ENCODE results near the gene CAPZB. TPM values are rescaled to one million over a fixed set of nuclear protein-coding genes. Genes with fewer than 3 reads are reported as not detected.

CAPZB gene
- polyA plus RNA-seq, 1 of the 3 experiments (the other 2 are of a cell fraction) = 122 TPM

- Histone ChIP-seq H3K9ac (no peak overlapping the region), H3K9me3 (no peaks in the 10 kb centered on the region), H3K36me3 (replicated peaks in 1 of 2; ENCODE audit: control insufficient read depth in 1 of 2, insufficient read depth in 2 of 2, low read length in 1 of 2) (peaks cover 0 to 11% of the 10 kb centered on the region in 2 experiments), H2AFZ (ENCODE audit: low read depth) (no peak overlapping the region), H3K4me1 (ENCODE audit: control insufficient read depth in 1 of 2, insufficient read depth in 2 of 2, low read depth in 1 of 2, low read length in 1 of 2) (peaks cover 23 to 53% of the 10 kb centered on the region in 2 experiments; a peak in 3 of 4 replicates), H3K27ac (ENCODE audit: low read depth in 2 of 2, low read length in 1 of 2) (no peak overlapping the region), H3K4me2 (no peak overlapping the region), H3K9me2 (no peaks in the 10 kb centered on the region), H3K79me2 (ENCODE audit: insufficient read depth) (peaks cover 100% of the 10 kb centered on the region), H4K20me1 (ENCODE audit: insufficient read depth) (peaks cover 100% of the 10 kb centered on the region), H3F3A (replicated peaks; ENCODE audit: insufficient read depth) (no peaks in the 10 kb centered on the region), H3K4me3 (ENCODE audit: low read depth in 2 of 2, low read length in 1 of 2) (no peak overlapping the region), H3K27me3 (ENCODE audit: insufficient read depth) (no peaks in the 10 kb centered on the region)
- POLR2A ChIA-PET = no interaction called here
- CTCF ChIA-PET = interaction anchor here (1.2 kb wide), 1 partner anchor 83 kb away, joined by 3 read pairs; no protein-coding TSS in a partner anchor
- TF ChIP-seq GABPA (IDR thresholded peaks at IDR 0.05; ENCODE audit: low read depth) (no peak), MXI1 (IDR thresholded peaks at IDR 0.05; ENCODE audit: low read depth, low read length) (no peak), TCF12 (IDR thresholded peaks at IDR 0.05) (no peak), SIN3A (IDR thresholded peaks at IDR 0.05; ENCODE audit: borderline replicate concordance, low read depth, low read length) (no peak), EP300 (IDR thresholded peaks at IDR 0.05; ENCODE audit: borderline replicate concordance in 1 of 2, low read depth in 1 of 2, low read length in 1 of 2) (no peak), FOXJ3 (CRISPR knock-in tag; IDR thresholded peaks at IDR 0.05) (no peak), CHD2 (IDR thresholded peaks at IDR 0.05; ENCODE audit: low read length, partially characterized antibody) (no peak), RFX5 (IDR thresholded peaks at IDR 0.05; ENCODE audit: low read length) (no peak), MEF2A (IDR thresholded peaks at IDR 0.05; ENCODE audit: borderline replicate concordance, low read depth) (no peak)
- WGBS (ENCODE audit: low lambda C conversion rate) = 97% methylated on average over 5 of the region's 7 CpGs
- DNase-seq = no peak
Measured at GRCh38 chr1:19424651-19425570, 60.4 kb downstream of the CAPZB start.

GRCh38 chr1:19423130-19423529 lies 62.2 kb downstream of the CAPZB start:
- 35% methylated on average over 5 of the region's 5 CpGs for whole genome bisulfite sequencing (ENCODE audit: low lambda C conversion rate)
- POLR2A ChIA-PET = no interaction called here
- Histone ChIP-seq H3K4me2 (no peak overlapping the region), H3K9me2 (no peaks in the 10 kb centered on the region), H3K36me3 (replicated peaks in 1 of 2; ENCODE audit: control insufficient read depth in 1 of 2, insufficient read depth in 2 of 2, low read length in 1 of 2) (peaks cover 15 to 22% of the 10 kb centered on the region in 2 experiments), H3K27me3 (ENCODE audit: insufficient read depth) (no peaks in the 10 kb centered on the region), H3K79me2 (ENCODE audit: insufficient read depth) (peaks cover 100% of the 10 kb centered on the region), H3K4me3 (ENCODE audit: low read depth in 2 of 2, low read length in 1 of 2) (no peak overlapping the region), H3K9ac (no peak overlapping the region), H3K4me1 (ENCODE audit: control insufficient read depth in 1 of 2, insufficient read depth in 2 of 2, low read depth in 1 of 2, low read length in 1 of 2) (peaks cover 20 to 48% of the 10 kb centered on the region in 2 experiments; a peak in 2 of 4 replicates), H4K20me1 (ENCODE audit: insufficient read depth) (peaks cover 100% of the 10 kb centered on the region), H3K27ac (ENCODE audit: low read depth in 2 of 2, low read length in 1 of 2) (peak overlapping the region; percentile 10 to 37; a peak in 2 of 4 replicates), H3K9me3 (no peaks in the 10 kb centered on the region), H2AFZ (ENCODE audit: low read depth) (no peak overlapping the region), H3F3A (replicated peaks; ENCODE audit: insufficient read depth) (no peaks in the 10 kb centered on the region)
- CTCF ChIA-PET = interaction anchor here (0.7 to 2.3 kb wide), 6 partner anchors 10 to 231 kb away, joined by 3 to 5 read pairs (median 4); no protein-coding TSS in a partner anchor
- no peak for DNase-seq
- TF ChIP-seq EZH2phosphoT487 (IDR thresholded peaks at IDR 0.05; ENCODE audit: borderline replicate concordance, low read depth) = no peak
- TF ChIP-seq USF1 (IDR thresholded peaks at IDR 0.05; ENCODE audit: borderline replicate concordance, low read depth) = no peak
- TF ChIP-seq SMC3 (IDR thresholded peaks at IDR 0.05; ENCODE audit: low read depth, low read length) = no peak
- TF ChIP-seq JUND (IDR thresholded peaks at IDR 0.05) = no peak
- TF ChIP-seq MEF2A (IDR thresholded peaks at IDR 0.05; ENCODE audit: borderline replicate concordance, low read depth) = no peak
- TF ChIP-seq NFIC (IDR thresholded peaks at IDR 0.05; ENCODE audit: borderline replicate concordance) = no peak
- TF ChIP-seq GABPA (IDR thresholded peaks at IDR 0.05; ENCODE audit: low read depth) = no peak
- TF ChIP-seq EP300 (IDR thresholded peaks at IDR 0.05; ENCODE audit: borderline replicate concordance in 1 of 2, low read depth in 1 of 2, low read length in 1 of 2) = no peak
- TF ChIP-seq USF2 (IDR thresholded peaks at IDR 0.05; ENCODE audit: borderline replicate concordance, low read depth, low read length) = no peak
- TF ChIP-seq FOSL2 (IDR thresholded peaks at IDR 0.05; ENCODE audit: borderline replicate concordance, low read depth) = no peak
- no peak for TF ChIP-seq TAF1 (IDR thresholded peaks at IDR 0.05; ENCODE audit: borderline replicate concordance, low read depth, low read length)
- no peak for TF ChIP-seq MXI1 (IDR thresholded peaks at IDR 0.05; ENCODE audit: low read depth, low read length)

All from SK-N-SH (cell line).